PC-9 (cell line): ENCODE results near the gene TLR4.

Source experiments
- EZH2 ChIP-seq: fragments of 200-600 bp; sonication (generic); IDR thresholded peaks from 2 replicates; pipeline ENCODE4 v1.8.0; 2017; ENCODE audit warnings: antibody characterized with exemption, low read depth
- TF ChIP-seq, protein P1 (sequence below): fragments of 200-600 bp; sonication (generic); conservative IDR thresholded peaks from 2 replicates; pipeline ENCODE4 v1.6.1; 2017; ENCODE audit warnings: mixed run types, antibody characterized with exemption, mild to moderate bottlenecking, moderate library complexity

DNA sequence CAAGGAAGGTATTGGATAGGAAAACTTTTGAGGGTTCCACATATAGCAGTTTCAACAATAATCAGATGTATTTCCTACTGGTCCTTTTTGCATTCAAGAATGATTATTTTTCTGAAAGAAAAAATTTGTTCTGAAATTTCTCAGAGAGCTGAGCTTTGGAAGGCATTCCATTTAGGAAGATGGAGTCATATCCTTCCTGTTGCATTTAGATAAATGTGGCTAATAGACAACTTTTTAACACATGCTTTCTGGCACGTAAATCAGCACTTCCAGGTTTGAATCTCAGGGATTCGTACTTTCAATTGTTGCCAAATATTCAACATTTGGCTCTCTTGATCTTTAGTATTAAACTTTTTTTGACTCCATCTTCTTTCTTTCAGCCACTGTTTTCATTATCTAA lies 24.8 kb upstream of the TLR4 start:
- TF ChIP-seq, protein P1, sequence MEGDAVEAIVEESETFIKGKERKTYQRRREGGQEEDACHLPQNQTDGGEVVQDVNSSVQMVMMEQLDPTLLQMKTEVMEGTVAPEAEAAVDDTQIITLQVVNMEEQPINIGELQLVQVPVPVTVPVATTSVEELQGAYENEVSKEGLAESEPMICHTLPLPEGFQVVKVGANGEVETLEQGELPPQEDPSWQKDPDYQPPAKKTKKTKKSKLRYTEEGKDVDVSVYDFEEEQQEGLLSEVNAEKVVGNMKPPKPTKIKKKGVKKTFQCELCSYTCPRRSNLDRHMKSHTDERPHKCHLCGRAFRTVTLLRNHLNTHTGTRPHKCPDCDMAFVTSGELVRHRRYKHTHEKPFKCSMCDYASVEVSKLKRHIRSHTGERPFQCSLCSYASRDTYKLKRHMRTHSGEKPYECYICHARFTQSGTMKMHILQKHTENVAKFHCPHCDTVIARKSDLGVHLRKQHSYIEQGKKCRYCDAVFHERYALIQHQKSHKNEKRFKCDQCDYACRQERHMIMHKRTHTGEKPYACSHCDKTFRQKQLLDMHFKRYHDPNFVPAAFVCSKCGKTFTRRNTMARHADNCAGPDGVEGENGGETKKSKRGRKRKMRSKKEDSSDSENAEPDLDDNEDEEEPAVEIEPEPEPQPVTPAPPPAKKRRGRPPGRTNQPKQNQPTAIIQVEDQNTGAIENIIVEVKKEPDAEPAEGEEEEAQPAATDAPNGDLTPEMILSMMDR, result no peak
- TF ChIP-seq EZH2, result no peak
